GM12878 (cell line): Measurements from ENCODE around the gene EFNA1. TPM values are rescaled to one million over a fixed set of nuclear protein-coding genes. Genes with fewer than 3 reads are reported as not detected.

Source experiments
- ASH2L ChIP-seq: fragments of 300-600, 200-600 bp; sonication (generic); IDR thresholded peaks from 2 replicates; pipeline ENCODE4 v1.6.1; 2017; ENCODE audit warnings: low read depth, mild to moderate bottlenecking, borderline replicate concordance
- GABPA ChIP-seq: IDR thresholded peaks from 2 replicates; pipeline ENCODE4 v1.6.1; 2014; ENCODE audit warnings: antibody characterized with exemption, low read depth, mild to moderate bottlenecking, inconsistent platforms
- HDAC6 ChIP-seq: fragments of 200-600 bp; sonication (generic); IDR thresholded peaks from one replicate; pipeline ENCODE4 v1.8.0; 2017; ENCODE audit warnings: antibody characterized with exemption; ENCODE audit not compliant: unreplicated experiment
- IRF4 ChIP-seq: IDR thresholded peaks from 2 replicates; pipeline ENCODE4 v1.6.1; 2011; ENCODE audit warnings: low read depth, low read length
- KLF5 ChIP-seq: fragments of 450-650 bp; IDR thresholded peaks from 2 replicates; pipeline ENCODE4 v1.6.1; 2014; ENCODE audit warnings: mild to moderate bottlenecking; ENCODE audit not compliant: partially characterized antibody
- NBN ChIP-seq: fragments of 450-650 bp; IDR thresholded peaks from 2 replicates; pipeline ENCODE4 v1.6.1; 2016
- PAX5 ChIP-seq: IDR thresholded peaks from 2 replicates; pipeline ENCODE4 v1.6.1; 2011; ENCODE audit warnings: low read depth, low read length, borderline replicate concordance
- RB1 ChIP-seq: fragments of 450-650 bp; formaldehyde crosslinking; IDR thresholded peaks from 2 replicates; pipeline ENCODE4 v1.6.1; 2017; ENCODE audit warnings: mild to moderate bottlenecking, borderline replicate concordance
- YBX1 ChIP-seq: fragments of 450-650 bp; IDR thresholded peaks from 2 replicates; pipeline ENCODE4 v1.6.1; 2016; ENCODE audit warnings: antibody characterized with exemption
- ZNF217 ChIP-seq: fragments of 450-650 bp; IDR thresholded peaks from 2 replicates; pipeline ENCODE4 v1.6.1; 2017; ENCODE audit warnings: antibody characterized with exemption, mild to moderate bottlenecking
- polyA plus RNA-seq, 11 experiments: library from polyadenylated mRNA; depleted of rRNA in 4 of 11; unstranded in 6 of 11; stranded (reverse) in 5 of 11; fragments of >200 nt; fragmentation: Nextera tagmentation in 4 of 11; fragmentation: Illumina TruSeq in 1 of 11; extraction: Ambion mirVana in 4 of 11; extraction: Trizol in 1 of 11; gene quantifications; 1 replicate in 1 of 11; 2 replicates in 10 of 11; pipeline versions ENCODE4 v1.2.1 to v1.2.3, GENCODE V29; 2011 to 2016; ENCODE audit warnings: inconsistent platforms in 2 of 11, missing spikeins in 2 of 11, low read depth in 1 of 11
- total RNA-seq, 4 experiments: library from RNA; depleted of rRNA in 3 of 4; stranded (reverse); fragments of >200 nt in 3 of 4; fragmentation: Illumina TruSeq in 1 of 4; extraction: Trizol in 1 of 4; gene quantifications; 2 replicates each; pipeline versions ENCODE4 v1.2.1 to v1.2.3, GENCODE V29; 2013 to 2021
- TF ChIP-seq, protein P1 (sequence below): IDR thresholded peaks from 2 replicates; pipeline ENCODE4 v1.6.1; 2012; ENCODE audit warnings: improper control_type of control experiment, low read depth, low read length; ENCODE audit not compliant: insufficient replicate concordance
- TF ChIP-seq, protein P2 (sequence below): fragments of 150-350 bp; IDR thresholded peaks from 2 replicates; pipeline ENCODE4 v1.6.1; 2016; ENCODE audit warnings: low read depth, low read length
- TF ChIP-seq, protein P3 (sequence below): fragments of 450-650 bp; formaldehyde crosslinking; IDR thresholded peaks from 2 replicates; pipeline ENCODE4 v1.4.0; 2020; ENCODE audit warnings: mild to moderate bottlenecking, moderate library complexity
- TF ChIP-seq, protein P4 (sequence below): fragments of 450-650 bp; IDR thresholded peaks from 2 replicates; pipeline ENCODE4 v1.6.1; 2017; ENCODE audit warnings: antibody characterized with exemption, mild to moderate bottlenecking, moderate library complexity

The EFNA1 gene
- total and polyA plus RNA-seq, 10 of the 15 experiments (the other 5 are each of a cell fraction or from before 2014, with no cell fraction given): 0.13 to 7.5 (median 0.28) TPM; not detected in 5

DNA sequence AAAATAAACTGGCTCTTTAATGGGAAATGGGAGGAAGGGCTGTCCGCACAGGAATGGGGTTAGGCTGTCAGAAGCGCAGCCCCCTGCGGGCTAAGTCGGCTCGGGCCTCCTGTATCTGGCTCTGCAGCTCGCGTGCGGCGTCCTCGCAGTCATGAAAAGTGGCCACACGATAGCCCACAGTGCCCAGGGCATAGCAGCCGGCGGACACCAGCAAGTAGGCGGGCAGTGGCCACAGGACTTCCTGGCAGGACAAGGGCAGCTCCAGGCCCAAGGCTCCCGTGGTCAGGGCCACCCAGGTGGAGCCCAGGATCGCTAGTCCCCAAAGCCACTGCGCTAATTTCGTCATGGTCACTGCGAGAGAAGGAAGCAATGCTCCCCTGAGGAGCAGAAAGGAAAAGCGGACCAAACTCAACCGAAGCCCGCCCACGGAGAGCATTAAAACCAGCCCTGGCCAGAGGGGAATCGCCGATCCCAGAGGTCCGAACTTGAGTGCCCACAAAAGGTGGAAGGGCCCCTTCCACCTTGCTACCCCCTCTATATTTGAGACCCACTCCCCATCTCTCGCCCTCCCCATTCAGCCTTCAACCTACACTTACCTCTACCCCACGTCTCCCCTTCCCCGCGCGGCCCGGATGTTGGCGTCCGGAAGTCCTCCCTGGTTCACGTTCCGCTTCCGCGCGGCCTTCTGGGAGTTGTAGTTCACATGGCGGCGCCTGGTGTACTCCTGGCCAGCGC, 12.4 kb downstream of the EFNA1 start, which contains the start of gene DPM3 (continued):
- TF ChIP-seq, protein P1, sequence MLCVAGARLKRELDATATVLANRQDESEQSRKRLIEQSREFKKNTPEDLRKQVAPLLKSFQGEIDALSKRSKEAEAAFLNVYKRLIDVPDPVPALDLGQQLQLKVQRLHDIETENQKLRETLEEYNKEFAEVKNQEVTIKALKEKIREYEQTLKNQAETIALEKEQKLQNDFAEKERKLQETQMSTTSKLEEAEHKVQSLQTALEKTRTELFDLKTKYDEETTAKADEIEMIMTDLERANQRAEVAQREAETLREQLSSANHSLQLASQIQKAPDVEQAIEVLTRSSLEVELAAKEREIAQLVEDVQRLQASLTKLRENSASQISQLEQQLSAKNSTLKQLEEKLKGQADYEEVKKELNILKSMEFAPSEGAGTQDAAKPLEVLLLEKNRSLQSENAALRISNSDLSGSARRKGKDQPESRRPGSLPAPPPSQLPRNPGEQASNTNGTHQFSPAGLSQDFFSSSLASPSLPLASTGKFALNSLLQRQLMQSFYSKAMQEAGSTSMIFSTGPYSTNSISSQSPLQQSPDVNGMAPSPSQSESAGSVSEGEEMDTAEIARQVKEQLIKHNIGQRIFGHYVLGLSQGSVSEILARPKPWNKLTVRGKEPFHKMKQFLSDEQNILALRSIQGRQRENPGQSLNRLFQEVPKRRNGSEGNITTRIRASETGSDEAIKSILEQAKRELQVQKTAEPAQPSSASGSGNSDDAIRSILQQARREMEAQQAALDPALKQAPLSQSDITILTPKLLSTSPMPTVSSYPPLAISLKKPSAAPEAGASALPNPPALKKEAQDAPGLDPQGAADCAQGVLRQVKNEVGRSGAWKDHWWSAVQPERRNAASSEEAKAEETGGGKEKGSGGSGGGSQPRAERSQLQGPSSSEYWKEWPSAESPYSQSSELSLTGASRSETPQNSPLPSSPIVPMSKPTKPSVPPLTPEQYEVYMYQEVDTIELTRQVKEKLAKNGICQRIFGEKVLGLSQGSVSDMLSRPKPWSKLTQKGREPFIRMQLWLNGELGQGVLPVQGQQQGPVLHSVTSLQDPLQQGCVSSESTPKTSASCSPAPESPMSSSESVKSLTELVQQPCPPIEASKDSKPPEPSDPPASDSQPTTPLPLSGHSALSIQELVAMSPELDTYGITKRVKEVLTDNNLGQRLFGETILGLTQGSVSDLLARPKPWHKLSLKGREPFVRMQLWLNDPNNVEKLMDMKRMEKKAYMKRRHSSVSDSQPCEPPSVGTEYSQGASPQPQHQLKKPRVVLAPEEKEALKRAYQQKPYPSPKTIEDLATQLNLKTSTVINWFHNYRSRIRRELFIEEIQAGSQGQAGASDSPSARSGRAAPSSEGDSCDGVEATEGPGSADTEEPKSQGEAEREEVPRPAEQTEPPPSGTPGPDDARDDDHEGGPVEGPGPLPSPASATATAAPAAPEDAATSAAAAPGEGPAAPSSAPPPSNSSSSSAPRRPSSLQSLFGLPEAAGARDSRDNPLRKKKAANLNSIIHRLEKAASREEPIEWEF: no peak
- TF ChIP-seq YBX1 (no peak), ASH2L (no peak), GABPA (peak; percentile 100), ZNF217 (no peak), IRF4 (no peak), HDAC6 (no peak), RB1 (no peak), KLF5 (no peak), PAX5 (0 out of 2 replicates have a peak, but pooled peaks have one; percentile 9), NBN (peak; percentile 81)
- TF ChIP-seq, protein P2, sequence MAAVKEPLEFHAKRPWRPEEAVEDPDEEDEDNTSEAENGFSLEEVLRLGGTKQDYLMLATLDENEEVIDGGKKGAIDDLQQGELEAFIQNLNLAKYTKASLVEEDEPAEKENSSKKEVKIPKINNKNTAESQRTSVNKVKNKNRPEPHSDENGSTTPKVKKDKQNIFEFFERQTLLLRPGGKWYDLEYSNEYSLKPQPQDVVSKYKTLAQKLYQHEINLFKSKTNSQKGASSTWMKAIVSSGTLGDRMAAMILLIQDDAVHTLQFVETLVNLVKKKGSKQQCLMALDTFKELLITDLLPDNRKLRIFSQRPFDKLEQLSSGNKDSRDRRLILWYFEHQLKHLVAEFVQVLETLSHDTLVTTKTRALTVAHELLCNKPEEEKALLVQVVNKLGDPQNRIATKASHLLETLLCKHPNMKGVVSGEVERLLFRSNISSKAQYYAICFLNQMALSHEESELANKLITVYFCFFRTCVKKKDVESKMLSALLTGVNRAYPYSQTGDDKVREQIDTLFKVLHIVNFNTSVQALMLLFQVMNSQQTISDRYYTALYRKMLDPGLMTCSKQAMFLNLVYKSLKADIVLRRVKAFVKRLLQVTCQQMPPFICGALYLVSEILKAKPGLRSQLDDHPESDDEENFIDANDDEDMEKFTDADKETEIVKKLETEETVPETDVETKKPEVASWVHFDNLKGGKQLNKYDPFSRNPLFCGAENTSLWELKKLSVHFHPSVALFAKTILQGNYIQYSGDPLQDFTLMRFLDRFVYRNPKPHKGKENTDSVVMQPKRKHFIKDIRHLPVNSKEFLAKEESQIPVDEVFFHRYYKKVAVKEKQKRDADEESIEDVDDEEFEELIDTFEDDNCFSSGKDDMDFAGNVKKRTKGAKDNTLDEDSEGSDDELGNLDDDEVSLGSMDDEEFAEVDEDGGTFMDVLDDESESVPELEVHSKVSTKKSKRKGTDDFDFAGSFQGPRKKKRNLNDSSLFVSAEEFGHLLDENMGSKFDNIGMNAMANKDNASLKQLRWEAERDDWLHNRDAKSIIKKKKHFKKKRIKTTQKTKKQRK: no peak
- TF ChIP-seq, protein P3, sequence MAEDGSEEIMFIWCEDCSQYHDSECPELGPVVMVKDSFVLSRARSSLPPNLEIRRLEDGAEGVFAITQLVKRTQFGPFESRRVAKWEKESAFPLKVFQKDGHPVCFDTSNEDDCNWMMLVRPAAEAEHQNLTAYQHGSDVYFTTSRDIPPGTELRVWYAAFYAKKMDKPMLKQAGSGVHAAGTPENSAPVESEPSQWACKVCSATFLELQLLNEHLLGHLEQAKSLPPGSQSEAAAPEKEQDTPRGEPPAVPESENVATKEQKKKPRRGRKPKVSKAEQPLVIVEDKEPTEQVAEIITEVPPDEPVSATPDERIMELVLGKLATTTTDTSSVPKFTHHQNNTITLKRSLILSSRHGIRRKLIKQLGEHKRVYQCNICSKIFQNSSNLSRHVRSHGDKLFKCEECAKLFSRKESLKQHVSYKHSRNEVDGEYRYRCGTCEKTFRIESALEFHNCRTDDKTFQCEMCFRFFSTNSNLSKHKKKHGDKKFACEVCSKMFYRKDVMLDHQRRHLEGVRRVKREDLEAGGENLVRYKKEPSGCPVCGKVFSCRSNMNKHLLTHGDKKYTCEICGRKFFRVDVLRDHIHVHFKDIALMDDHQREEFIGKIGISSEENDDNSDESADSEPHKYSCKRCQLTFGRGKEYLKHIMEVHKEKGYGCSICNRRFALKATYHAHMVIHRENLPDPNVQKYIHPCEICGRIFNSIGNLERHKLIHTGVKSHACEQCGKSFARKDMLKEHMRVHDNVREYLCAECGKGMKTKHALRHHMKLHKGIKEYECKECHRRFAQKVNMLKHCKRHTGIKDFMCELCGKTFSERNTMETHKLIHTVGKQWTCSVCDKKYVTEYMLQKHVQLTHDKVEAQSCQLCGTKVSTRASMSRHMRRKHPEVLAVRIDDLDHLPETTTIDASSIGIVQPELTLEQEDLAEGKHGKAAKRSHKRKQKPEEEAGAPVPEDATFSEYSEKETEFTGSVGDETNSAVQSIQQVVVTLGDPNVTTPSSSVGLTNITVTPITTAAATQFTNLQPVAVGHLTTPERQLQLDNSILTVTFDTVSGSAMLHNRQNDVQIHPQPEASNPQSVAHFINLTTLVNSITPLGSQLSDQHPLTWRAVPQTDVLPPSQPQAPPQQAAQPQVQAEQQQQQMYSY (CRISPR knock-in tag): no peak
- TF ChIP-seq, protein P4, sequence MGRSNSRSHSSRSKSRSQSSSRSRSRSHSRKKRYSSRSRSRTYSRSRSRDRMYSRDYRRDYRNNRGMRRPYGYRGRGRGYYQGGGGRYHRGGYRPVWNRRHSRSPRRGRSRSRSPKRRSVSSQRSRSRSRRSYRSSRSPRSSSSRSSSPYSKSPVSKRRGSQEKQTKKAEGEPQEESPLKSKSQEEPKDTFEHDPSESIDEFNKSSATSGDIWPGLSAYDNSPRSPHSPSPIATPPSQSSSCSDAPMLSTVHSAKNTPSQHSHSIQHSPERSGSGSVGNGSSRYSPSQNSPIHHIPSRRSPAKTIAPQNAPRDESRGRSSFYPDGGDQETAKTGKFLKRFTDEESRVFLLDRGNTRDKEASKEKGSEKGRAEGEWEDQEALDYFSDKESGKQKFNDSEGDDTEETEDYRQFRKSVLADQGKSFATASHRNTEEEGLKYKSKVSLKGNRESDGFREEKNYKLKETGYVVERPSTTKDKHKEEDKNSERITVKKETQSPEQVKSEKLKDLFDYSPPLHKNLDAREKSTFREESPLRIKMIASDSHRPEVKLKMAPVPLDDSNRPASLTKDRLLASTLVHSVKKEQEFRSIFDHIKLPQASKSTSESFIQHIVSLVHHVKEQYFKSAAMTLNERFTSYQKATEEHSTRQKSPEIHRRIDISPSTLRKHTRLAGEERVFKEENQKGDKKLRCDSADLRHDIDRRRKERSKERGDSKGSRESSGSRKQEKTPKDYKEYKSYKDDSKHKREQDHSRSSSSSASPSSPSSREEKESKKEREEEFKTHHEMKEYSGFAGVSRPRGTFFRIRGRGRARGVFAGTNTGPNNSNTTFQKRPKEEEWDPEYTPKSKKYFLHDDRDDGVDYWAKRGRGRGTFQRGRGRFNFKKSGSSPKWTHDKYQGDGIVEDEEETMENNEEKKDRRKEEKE: no peak
